GM12874 (cell line): ENCODE results near the gene HOXA2.

ENCODE experiments used
- TF ChIP-seq, protein P1 (sequence below): IDR thresholded peaks from 2 replicates; pipeline ENCODE4 v1.5.1; 2011; ENCODE audit warnings: low read depth, mild to moderate bottlenecking, control low read depth, low read length, moderate library complexity; ENCODE audit not compliant: insufficient read depth

The HOXA2 gene

GRCh38 chr7:27105301-27106031 lies 3.0 kb upstream of the HOXA2 start:
- TF ChIP-seq, protein P1, sequence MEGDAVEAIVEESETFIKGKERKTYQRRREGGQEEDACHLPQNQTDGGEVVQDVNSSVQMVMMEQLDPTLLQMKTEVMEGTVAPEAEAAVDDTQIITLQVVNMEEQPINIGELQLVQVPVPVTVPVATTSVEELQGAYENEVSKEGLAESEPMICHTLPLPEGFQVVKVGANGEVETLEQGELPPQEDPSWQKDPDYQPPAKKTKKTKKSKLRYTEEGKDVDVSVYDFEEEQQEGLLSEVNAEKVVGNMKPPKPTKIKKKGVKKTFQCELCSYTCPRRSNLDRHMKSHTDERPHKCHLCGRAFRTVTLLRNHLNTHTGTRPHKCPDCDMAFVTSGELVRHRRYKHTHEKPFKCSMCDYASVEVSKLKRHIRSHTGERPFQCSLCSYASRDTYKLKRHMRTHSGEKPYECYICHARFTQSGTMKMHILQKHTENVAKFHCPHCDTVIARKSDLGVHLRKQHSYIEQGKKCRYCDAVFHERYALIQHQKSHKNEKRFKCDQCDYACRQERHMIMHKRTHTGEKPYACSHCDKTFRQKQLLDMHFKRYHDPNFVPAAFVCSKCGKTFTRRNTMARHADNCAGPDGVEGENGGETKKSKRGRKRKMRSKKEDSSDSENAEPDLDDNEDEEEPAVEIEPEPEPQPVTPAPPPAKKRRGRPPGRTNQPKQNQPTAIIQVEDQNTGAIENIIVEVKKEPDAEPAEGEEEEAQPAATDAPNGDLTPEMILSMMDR: no peak

DNA sequence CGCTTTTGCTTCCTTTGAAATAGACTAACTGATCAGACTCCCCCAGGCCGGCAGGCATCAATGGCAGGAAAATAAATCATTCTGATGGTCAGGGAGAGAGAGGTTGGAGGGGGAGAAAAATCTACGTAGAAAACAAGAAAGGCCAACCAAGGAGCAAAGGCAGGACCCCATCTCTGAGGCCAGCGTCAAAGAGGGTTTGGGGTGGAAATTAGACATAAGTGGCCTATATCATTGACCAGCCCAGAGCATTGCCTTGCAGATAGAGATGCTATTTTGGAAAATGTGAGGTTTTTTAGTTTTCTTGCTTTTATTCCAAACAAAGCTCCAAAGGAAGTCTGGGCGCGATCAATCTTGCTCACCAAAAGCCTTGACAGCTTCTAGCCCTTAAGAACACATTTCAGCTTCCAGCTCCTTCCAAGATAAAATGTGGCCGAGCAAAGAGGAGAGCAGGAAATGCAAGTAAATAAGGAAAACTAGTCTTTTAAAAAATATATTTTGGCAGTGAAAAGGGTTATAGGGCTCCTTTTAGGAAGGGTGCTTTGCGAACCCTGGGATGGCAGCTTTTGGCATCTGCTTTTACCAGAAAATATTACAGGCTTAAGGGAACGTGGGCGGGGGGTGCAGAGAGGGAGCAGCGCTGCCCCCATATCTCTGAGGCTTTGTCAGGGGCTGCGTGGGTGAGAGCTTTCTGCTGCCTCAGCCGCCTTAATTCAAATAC lies 2.0 kb upstream of the HOXA2 start:
- TF ChIP-seq, protein P1: no peak

DNA sequence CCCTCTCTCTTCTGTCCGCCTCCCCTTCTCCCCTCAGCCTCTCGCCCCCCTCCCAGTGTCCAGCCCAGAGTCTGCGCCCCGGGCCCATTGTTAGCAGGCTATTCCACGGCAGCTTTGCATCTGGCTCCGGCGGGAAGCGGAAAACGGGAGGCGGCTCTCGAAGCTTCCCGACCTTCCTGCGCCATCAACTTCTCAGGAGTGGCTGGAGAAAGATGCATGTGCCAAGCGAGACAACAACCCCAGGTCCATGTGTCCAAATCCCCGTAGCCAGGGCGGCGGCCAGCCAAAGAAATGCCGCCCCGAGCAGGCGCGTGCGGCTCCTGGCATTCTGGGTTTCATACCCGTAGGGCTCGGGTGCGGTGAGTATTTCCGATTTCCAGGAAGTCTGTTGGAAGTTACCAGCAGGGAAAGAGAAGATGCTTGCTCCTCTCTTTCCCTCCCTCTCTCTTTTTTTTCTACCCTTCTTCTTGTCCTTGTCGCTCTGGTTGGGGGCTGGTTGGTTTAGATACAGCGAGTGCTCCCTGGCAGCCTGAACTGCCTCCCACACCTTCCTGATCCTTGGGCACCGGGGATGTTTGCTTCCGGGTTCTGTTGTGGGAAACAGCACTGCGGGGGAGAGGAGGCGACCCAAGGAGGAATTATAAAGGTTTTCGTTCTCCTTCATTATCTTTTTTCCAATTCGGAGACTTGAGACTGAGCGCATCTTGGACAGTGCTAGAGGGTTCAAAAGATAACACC lies 1.2 kb upstream of the HOXA2 start:
- TF ChIP-seq, protein P1: no peak

DNA sequence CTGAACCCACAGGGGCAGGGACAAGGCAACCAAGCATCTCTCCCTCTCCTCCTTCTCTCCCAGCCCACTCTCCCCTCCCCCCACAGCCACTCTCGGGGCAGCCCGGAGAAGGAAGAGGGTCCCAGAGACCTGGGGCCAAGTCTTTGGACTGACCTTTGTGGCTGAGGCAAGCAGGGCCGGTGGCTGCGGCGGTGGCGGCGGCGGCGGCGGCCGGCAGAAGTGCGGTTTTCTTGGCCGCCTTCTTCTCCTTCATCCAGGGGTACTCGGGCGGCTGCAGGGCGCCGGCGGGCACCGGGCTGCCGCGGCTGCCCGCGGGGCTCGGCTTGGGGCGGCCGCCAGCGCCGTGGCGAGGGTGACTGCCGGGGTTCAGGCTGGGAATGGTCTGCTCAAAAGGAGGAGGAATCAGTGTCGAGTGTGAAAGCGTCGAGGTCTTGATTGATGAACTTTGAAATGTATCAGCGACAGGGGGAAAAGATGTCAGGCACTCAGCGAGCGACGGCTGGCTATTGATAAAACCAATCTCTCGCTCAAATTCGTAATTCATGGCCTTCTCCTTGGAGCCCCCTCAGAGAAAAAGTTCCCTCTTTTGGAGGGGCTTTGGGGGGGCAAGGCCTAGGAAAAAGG lies 414 bp downstream of the HOXA2 start:
- TF ChIP-seq, protein P1: no peak

DNA sequence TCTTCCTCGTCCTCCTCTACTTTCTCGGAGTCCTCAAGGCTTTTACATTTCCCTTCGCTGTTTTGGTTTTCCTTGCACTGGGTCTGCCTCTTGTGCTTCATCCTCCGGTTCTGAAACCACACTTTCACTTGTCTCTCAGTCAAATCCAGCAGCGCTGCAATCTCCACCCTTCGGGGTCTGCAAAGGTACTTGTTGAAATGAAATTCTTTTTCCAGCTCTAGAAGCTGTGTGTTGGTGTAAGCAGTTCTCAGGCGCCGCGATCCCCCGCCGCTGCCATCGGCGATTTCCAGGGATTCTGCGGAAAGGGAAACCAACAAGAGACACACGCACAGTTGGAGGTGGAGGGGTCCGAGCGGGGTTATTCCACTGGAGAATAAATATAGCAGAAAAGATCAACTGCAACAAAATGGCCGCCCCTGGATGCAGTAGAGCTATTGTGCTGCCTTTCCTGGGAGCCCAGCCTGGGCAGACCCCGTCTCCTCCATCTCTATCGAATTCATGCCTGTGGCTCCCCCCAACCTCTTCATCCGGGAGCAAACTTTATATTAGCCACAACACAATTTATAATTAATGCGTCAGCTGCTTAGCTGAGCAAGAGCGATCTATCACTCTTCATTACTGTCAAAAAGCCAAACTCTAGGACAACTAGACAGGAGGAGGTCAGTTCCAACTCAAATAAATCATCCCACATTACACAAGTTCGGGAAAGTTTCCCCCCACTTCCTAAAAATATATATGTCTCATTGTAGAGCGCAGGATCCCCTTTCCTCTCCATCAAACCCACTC lies 1.1 kb downstream of the HOXA2 start:
- TF ChIP-seq, protein P1: no peak

DNA sequence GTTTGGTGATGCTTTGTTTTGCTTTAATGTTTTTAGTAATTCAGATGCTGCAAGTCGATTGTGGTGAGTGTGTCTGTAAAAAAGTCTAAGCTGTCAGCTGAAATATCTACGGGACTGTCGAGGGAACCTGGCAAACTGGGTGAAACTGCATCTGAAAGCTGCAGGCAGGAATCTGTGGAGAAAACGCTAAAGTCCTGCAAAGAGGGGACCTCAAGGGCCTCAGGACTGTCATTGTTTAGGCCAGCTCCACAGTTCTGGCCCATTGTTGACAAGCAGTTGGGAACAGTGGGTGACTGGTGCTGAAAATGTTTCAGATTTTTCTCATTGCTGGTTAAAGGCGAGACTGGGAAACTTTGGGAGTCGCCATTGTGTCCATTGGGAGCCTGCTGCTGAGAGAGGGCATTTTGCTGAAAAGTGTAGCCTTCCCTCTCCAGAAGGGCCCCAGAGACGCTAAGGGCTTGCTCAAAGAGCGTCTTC lies 1.8 kb downstream of the HOXA2 start:
- TF ChIP-seq, protein P1: no peak
